IMR-90 (cell line): Measurements from ENCODE around the gene SUSD6. TPM values are rescaled to one million over a fixed set of nuclear protein-coding genes. Genes with fewer than 3 reads are reported as not detected.

ENCODE experiments used
- ATAC-seq: fragments of 200-7000 bp; cut with Tn5 transposase; 2 replicates; pipeline ENCODE4 v1.9.1; 2020; ENCODE audit warnings: low read depth, mild to moderate bottlenecking, moderate library complexity
- BruUV-seq: library from RNA; stranded (reverse); fragments of 400-500 nt; replicated peaks from 2 replicates; lab custom pipeline; 2021; lab: Mats Ljungman, UMichigan
- CTCF ChIA-PET: fragments of 300-600 bp; formaldehyde crosslinking; extraction: SDS; loops from one replicate; lab custom pipeline; 2021; ENCODE audit warnings: antibody characterized with exemption; lab: Yijun Ruan, JAX
- POLR2A ChIA-PET: fragments of 300-600 bp; sonication (Branson Sonifier 250); formaldehyde crosslinking; loops from one replicate; lab custom pipeline; 2022; ENCODE audit warnings: antibody characterized with exemption; ENCODE audit not compliant: unreplicated experiment; lab: Charles Lee
- DNase-seq: peaks from one replicate; pipeline ENCODE4 v3.0.0; 2013
- H2AFZ ChIP-seq: replicated peaks from 2 replicates; pipeline ENCODE3; 2013; ENCODE audit warnings: low read length, mild to moderate bottlenecking; ENCODE audit not compliant: poor library complexity
- H2AK5ac ChIP-seq: 2 replicates; pipeline ENCODE4 v1.6.1; 2013; ENCODE audit warnings: low read depth, low read length, inconsistent platforms
- H2AK9ac ChIP-seq: replicated peaks from 2 replicates; pipeline ENCODE3; 2013; ENCODE audit warnings: mild to moderate bottlenecking, low read depth, low read length, moderate library complexity; ENCODE audit not compliant: poor library complexity
- H2BK120ac ChIP-seq: 2 replicates; pipeline ENCODE4 v1.6.1; 2013; ENCODE audit warnings: low read depth, low read length, inconsistent platforms
- H2BK15ac ChIP-seq: 3 replicates; pipeline ENCODE4 v1.6.1; 2013; ENCODE audit warnings: low read depth, low read length, inconsistent platforms
- H2BK20ac ChIP-seq: 2 replicates; pipeline ENCODE4 v1.6.1; 2013; ENCODE audit warnings: low read depth, mild to moderate bottlenecking, inconsistent platforms, low read length, moderate library complexity
- H2BK5ac ChIP-seq: 2 replicates; pipeline ENCODE4 v1.6.1; 2013; ENCODE audit warnings: mild to moderate bottlenecking, low read depth, low read length, inconsistent platforms; ENCODE audit not compliant: poor library complexity, severe bottlenecking
- H3K14ac ChIP-seq: replicated peaks from 2 replicates; pipeline ENCODE4 v1.6.1; 2013; ENCODE audit warnings: low read depth, low read length, inconsistent platforms
- H3K18ac ChIP-seq: 2 replicates; pipeline ENCODE4 v1.6.1; 2013; ENCODE audit warnings: low read depth, low read length, control low read depth
- H3K23ac ChIP-seq: 2 replicates; pipeline ENCODE4 v1.6.1; 2013; ENCODE audit warnings: low read depth, low read length, inconsistent platforms
- H3K27ac ChIP-seq: 2 replicates; pipeline ENCODE4 v1.5.1; 2013; ENCODE audit warnings: mild to moderate bottlenecking, control low read depth, low read length; ENCODE audit not compliant: insufficient read depth
- H3K27me3 ChIP-seq: 2 replicates; pipeline ENCODE4 v1.6.1; 2013; ENCODE audit warnings: low read length; ENCODE audit not compliant: control insufficient read depth, insufficient read depth
- H3K36me3 ChIP-seq: 2 replicates; pipeline ENCODE4 v1.6.1; 2013; ENCODE audit warnings: low read length, mixed read lengths; ENCODE audit not compliant: control insufficient read depth, insufficient read depth
- H3K4ac ChIP-seq: 2 replicates; pipeline ENCODE4 v1.6.1; 2013; ENCODE audit warnings: low read depth, low read length, inconsistent platforms
- H3K4me1 ChIP-seq: 2 replicates; pipeline ENCODE4 v1.6.1; 2013; ENCODE audit warnings: low read length, mixed read lengths; ENCODE audit not compliant: control insufficient read depth, insufficient read depth
- H3K4me2 ChIP-seq: 2 replicates; pipeline ENCODE4 v1.6.1; 2013; ENCODE audit warnings: low read depth, mild to moderate bottlenecking, control low read depth, low read length, moderate library complexity
- H3K4me3 ChIP-seq: 2 replicates; pipeline ENCODE4 v1.5.1; 2013; ENCODE audit warnings: low read depth, mild to moderate bottlenecking, control low read depth, low read length, moderate library complexity; ENCODE audit not compliant: insufficient read depth
- H3K56ac ChIP-seq: 2 replicates; pipeline ENCODE4 v1.6.1; 2013; ENCODE audit warnings: low read length, inconsistent platforms; ENCODE audit not compliant: insufficient read depth; ENCODE audit errors: extremely low read depth
- H3K79me1 ChIP-seq, 2 experiments: 2 replicates each; pipeline ENCODE4 v1.6.1; 2013; ENCODE audit warnings: low read length in 2 of 2, inconsistent platforms in 1 of 2, low read depth in 1 of 2
- H3K9ac ChIP-seq: 2 replicates; pipeline ENCODE4 v1.6.1; 2013; ENCODE audit warnings: low read depth, low read length, control low read depth
- H3K9me1 ChIP-seq: 2 replicates; pipeline ENCODE4 v1.6.1; 2013; ENCODE audit warnings: low read length, inconsistent platforms; ENCODE audit not compliant: insufficient read depth
- H3K9me3 ChIP-seq: 2 replicates; pipeline ENCODE4 v1.6.1; 2013; ENCODE audit warnings: low read length; ENCODE audit not compliant: control insufficient read depth, insufficient read depth
- H4K20me1 ChIP-seq: 2 replicates; pipeline ENCODE4 v1.6.1; 2013; ENCODE audit warnings: low read length, inconsistent platforms; ENCODE audit not compliant: insufficient read depth
- H4K5ac ChIP-seq: 2 replicates; pipeline ENCODE4 v1.6.1; 2013; ENCODE audit warnings: mild to moderate bottlenecking, low read depth, low read length, control low read depth
- H4K8ac ChIP-seq, 2 experiments: 2 replicates each; pipeline ENCODE4 v1.6.1; 2013; ENCODE audit warnings: low read depth in 2 of 2, low read length in 2 of 2, control low read depth in 1 of 2, inconsistent platforms in 1 of 2
- H4K91ac ChIP-seq: 2 replicates; pipeline ENCODE4 v1.6.1; 2013; ENCODE audit warnings: low read depth, low read length, inconsistent platforms; ENCODE audit not compliant: insufficient read depth
- CTCF ChIP-seq: conservative IDR thresholded peaks from 2 replicates; pipeline ENCODE4 v1.5.1; 2012; ENCODE audit warnings: mild to moderate bottlenecking, low read depth, low read length, improper control_type of control experiment
- WGBS, 2 experiments: methylation state at CpG; one replicate each; pipeline versions ENCODE4 v1.1.5 to v1.1.7; 2013; ENCODE audit warnings: missing lambda C conversion rate in 2 of 2; ENCODE audit not compliant: insufficient read length in 1 of 2; ENCODE audit errors: extremely low coverage in 2 of 2; 5-methylcytosine and 5-hydroxymethylcytosine counted together
- dilution Hi-C: fragments of 300-500 bp; cut with HindIII; formaldehyde crosslinking; loops from one replicate; pipeline ENCODE4 v1.14.3; 2018; ENCODE audit warnings: low sequenced_read_pairs; ENCODE audit not compliant: unreplicated experiment
- in situ Hi-C: fragments of 300-500 bp; cut with MboI; formaldehyde crosslinking; loops from 3 replicates; pipeline ENCODE4 v1.14.3; 2019; ENCODE audit warnings: low sequenced_read_pairs, inconsistent platforms, mixed read lengths
- intact Hi-C: fragments of 100-400 bp; cut with micrococcal nuclease; formaldehyde crosslinking; loops from 2 replicates; pipeline ENCODE4 v1.10.0; 2022
- polyA plus RNA-seq, 3 experiments: library from polyadenylated mRNA; depleted of rRNA; stranded (reverse); fragments of >200 nt; gene quantifications; 2 replicates each; pipeline ENCODE4 v1.2.3, GENCODE V29; 2012; ENCODE audit warnings: low replicate concordance in 1 of 3
- total RNA-seq: library from RNA; depleted of rRNA; stranded (reverse); fragments of >200 nt; gene quantifications from 2 replicates; pipeline ENCODE4 v1.2.3, GENCODE V29; 2012

Gene SUSD6
- total and polyA plus RNA-seq, 2 of the 4 experiments (the other 2 are of a cell fraction) = 2.3 to 10.1 TPM

DNA sequence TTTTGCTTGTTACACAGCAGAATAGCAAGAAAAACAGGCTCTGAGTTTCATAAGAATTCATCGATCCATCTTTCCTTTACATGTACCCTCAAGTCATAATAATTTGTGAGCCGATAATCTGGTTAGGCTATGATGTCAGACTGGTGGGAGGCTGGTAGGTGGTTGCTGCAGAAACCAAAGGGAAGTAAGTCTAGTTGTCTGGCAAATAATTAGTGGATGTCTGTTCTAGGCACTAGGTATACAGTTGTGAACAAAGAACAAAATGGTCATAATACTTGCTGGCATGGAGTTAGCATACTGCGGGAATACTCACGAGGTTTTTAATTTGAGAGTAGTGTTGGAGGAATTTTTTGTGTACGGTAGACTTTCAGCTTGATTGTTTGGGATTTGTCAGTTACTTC lies 8.8 kb downstream of the SUSD6 start:
- in situ Hi-C loops = no loop called here
- no peaks in the 10 kb centered on the region for H3K27me3 ChIP-seq
- H2BK5ac ChIP-seq = no peak overlapping the region
- ChIA-PET CTCF (interaction anchor here (1.2 kb wide), 1 partner anchor 10 kb away, joined by 3 read pairs; no protein-coding TSS in a partner anchor), POLR2A (no interaction called here)
- no peak overlapping the region for H2AK5ac ChIP-seq
- H2BK15ac ChIP-seq = no peak overlapping the region
- H4K20me1 ChIP-seq = peaks cover 57% of the 10 kb centered on the region
- no peak overlapping the region for H3K56ac ChIP-seq
- no peak overlapping the region for H3K4me3 ChIP-seq
- no peak for TF ChIP-seq CTCF
- no peak overlapping the region for H2AFZ ChIP-seq
- H3K4ac ChIP-seq = no peak overlapping the region
- dilution Hi-C loops = no loop called here
- BruUV-seq = no TSS peak
- no peak overlapping the region for H2BK20ac ChIP-seq
- H3K23ac ChIP-seq = no peak overlapping the region
- peaks cover 21% of the 10 kb centered on the region for H3K9me1 ChIP-seq
- no peak overlapping the region for H2BK120ac ChIP-seq
- WGBS, 2 experiments = no CpG with 5 or more reads among the region's 5 CpGs
- no peaks in the 10 kb centered on the region for H3K36me3 ChIP-seq
- no peak overlapping the region for H4K5ac ChIP-seq
- no peaks in the 10 kb centered on the region for H3K9me3 ChIP-seq
- no peak overlapping the region for H3K4me2 ChIP-seq
- peaks cover 39 to 86% of the 10 kb centered on the region in 2 experiments for H3K79me1 ChIP-seq
- no peak overlapping the region for H3K14ac ChIP-seq
- H3K27ac ChIP-seq = no peak overlapping the region
- no peak overlapping the region for H4K8ac ChIP-seq
- ATAC-seq (no peak), DNase-seq (no peak)
- no peak overlapping the region for H4K91ac ChIP-seq
- peaks cover 19% of the 10 kb centered on the region for H3K4me1 ChIP-seq
- no peak overlapping the region for H2AK9ac ChIP-seq
- intact Hi-C loops = no loop called here
- H3K9ac ChIP-seq = no peak overlapping the region
- no peak overlapping the region for H3K18ac ChIP-seq
